ENCODE data around the gene FGF19. TPM values are rescaled to one million over a fixed set of nuclear protein-coding genes. Genes with fewer than 3 reads are reported as not detected.

FGF19 gene
- total RNA-seq, 2 donors from 2014 or later = not detected

DNA sequence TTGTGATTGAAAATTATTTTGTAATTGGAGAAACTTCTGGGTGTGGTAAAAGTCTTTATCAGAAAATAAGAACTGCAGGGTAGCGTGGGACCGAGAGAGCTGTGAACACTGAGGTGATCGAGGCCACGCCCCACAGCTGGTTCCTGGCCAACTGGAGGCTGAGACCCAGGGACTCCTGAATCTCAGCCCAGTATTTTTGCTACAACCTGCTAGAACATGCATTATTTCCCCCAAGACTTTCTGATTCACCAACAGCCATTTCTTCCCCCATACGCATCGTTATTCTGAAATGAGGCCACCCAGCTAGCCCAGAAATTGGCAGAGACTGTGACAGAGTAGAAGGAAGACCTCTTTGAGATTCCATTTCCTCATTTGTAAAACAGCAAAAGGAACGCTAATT, 3.4 kb upstream of the FGF19 start:
- Mint-ChIP-seq H3K27ac (no peak overlapping the region), H3K36me3 (ENCODE audit: low read depth) (no peaks in the 10 kb centered on the region), H3K27me3 (peaks cover 30% of the 10 kb centered on the region), H3K4me1 (peaks cover 6% of the 10 kb centered on the region), H3K9me3 (no peaks in the 10 kb centered on the region), H3K4me3 (no peak overlapping the region)
- no peak for ATAC-seq (replicated peaks)

DNA sequence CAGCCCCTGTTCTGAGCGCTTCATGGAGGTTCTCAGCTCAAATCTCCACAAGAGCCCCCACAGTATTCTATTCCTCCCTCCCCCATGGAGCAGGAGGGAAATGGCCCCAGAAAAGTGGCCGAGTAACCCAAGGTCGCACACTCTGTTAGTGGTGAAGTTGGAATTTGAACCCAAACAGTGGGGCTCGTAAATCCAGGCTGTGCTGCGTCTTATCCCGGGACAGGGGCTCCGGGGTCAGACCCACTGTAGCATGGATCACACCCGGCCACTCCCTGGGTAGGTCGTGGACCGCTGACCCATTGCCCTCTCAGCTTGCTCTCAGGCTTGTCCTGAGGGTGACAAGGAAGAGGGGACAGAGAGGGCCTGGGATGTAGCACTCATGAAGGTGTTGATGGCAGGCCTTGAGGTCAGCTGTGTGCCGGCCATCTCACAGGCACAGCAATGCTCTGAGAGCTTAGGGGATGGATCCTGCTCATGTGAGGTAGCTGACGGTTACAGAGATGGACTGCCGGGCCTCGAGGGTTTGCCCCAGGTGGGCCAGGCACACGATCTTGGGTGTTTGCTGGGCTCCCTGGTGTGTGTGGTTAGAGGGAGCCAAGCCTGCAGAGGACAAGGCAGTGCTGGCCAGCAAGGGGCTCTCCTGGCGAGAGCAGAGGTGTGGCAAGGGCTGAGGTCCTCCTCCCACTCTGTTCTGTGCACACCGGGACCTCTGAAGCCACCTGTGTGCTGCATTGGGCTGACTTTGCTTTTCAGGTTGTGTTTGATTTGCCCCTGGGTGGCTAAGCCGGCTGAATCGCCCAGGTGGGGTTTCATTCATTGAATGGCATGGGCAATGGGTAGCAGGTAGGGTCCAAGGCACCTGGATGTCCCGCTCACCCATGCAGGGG, 2.3 kb upstream of the FGF19 start:
- Mint-ChIP-seq H3K4me3 (no peak overlapping the region), H3K27me3 (peaks cover 30% of the 10 kb centered on the region), H3K27ac (no peak overlapping the region), H3K36me3 (ENCODE audit: low read depth) (no peaks in the 10 kb centered on the region), H3K4me1 (no peaks in the 10 kb centered on the region), H3K9me3 (no peaks in the 10 kb centered on the region)
- no peak for ATAC-seq (replicated peaks)

DNA sequence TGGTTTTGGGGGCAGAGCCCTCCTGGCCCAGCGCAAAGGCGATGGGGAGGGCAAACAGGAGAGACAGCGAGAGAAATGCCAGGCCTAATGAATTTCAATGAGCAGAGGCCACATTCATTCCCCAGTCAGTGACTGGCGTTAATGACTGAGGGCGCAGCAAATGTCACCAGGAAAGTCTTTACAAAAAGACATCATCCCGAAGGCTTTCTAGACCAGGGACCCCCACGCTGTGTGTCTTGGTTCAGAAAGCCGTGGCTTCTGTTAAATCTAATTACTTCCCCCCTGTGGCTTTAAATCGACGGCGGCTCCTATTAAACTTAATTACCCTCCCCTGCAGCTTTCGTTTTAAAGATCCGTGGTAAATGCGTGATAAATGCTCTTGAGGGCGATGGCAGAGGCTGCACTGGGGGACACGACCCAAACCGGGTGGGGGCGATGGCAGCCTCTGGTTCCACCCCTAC, 1.6 kb upstream of the FGF19 start:
- Mint-ChIP-seq H3K4me1 (no peaks in the 10 kb centered on the region), H3K36me3 (ENCODE audit: low read depth) (no peaks in the 10 kb centered on the region), H3K27me3 (peaks cover 35% of the 10 kb centered on the region), H3K9me3 (no peaks in the 10 kb centered on the region), H3K27ac (no peak overlapping the region), H3K4me3 (no peak overlapping the region)
- ATAC-seq (replicated peaks) = no peak

DNA sequence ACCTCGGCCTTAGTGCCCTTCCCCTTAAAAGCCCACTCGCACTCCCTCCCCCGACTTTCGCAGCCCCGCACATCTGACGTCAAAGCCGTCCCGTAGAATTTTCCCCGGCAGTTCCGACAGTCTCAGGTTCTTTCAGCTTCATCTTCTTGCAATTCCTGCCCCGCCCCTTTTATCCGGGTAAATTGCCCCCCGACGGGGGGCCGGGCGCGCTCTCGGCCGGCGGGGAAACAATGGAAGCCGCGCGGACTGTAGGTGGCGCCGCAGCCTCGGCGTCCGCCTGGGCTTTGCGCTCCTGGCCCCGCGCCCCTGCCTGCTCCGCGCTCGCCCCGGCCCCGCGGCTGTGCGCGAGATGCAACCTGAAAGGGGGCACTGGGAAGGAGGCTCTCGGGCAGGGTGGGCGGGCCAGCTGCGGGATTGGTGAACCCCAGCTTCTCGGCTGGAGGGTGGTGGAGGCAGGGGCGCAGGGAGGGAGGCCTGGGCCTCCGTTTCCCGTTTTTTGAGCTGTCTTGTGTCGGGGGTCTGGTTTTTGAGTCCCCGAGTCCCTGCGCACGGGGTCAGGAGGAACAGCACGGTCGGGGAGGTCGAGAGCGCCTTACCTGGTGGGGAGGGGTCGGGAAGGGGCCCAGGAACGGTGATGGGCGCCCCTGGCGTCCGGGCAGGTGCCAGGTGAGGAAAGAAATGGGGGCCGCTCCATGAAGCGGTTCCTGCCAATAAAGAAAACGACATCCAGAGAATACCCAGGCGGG, 859 bp upstream of the FGF19 start:
- Mint-ChIP-seq H3K9me3 (no peaks in the 10 kb centered on the region), H3K36me3 (ENCODE audit: low read depth) (no peaks in the 10 kb centered on the region), H3K4me3 (no peak overlapping the region), H3K4me1 (no peaks in the 10 kb centered on the region), H3K27ac (no peak overlapping the region), H3K27me3 (peaks cover 39% of the 10 kb centered on the region)
- no peak for ATAC-seq (replicated peaks)

DNA sequence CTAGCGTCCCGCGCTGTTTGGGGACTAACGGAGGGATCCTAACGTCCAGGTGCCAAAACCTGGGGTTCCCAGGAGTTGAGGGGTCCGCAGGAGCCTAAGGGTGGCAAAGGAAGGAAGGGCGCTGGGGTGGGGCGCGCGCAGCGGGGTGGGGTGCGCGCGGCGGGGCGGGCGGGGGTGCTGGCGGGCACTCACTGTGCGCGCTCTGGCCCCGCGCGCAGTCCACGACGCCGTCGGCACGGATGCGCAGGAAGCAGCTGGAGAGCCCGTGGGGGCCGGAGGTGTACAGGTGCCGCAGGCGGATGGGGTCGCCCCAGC, 412 bp downstream of the FGF19 start:
- H3K4me3 Mint-ChIP-seq = no peak overlapping the region
- ATAC-seq (replicated peaks) = no peak
- H3K27ac Mint-ChIP-seq = no peak overlapping the region
- peaks cover 45% of the 10 kb centered on the region for H3K27me3 Mint-ChIP-seq
- H3K4me1 Mint-ChIP-seq = no peaks in the 10 kb centered on the region
- no peaks in the 10 kb centered on the region for H3K36me3 Mint-ChIP-seq (ENCODE audit: low read depth)
- no peaks in the 10 kb centered on the region for H3K9me3 Mint-ChIP-seq

DNA sequence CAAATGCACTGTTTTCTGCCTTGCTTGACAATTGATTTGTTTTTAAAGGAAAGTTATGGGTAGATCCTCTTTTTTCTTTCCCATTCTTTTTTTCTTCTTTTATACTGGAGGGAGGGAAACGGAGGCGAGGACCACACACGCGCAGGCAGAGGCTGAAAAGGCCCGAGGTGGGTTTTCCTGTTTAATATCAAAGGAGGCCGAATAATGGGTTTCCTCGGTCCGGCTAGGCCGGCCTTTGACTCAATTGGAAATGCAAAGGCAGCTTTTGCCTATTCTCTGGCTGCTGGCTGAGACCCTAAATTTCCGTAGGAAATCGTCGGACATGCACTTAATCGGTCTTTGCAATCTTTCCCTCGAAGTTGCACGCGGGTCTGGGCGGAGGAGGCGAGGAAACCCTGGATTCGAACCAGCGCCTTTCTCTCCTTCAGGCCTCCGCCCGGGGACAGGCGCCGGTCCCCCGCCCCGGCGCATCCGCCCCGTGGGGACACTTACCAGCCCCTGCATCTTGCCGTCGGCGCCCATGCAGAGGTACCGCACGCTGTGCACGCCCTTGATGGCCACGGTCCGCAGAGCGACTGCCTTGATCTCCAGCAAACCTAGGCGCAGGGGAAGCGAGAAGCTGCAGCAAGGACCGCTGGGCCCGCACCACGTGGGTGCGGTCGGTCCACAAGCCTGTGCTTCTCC, 911 bp downstream of the FGF19 start:
- Mint-ChIP-seq H3K4me3 (no peak overlapping the region), H3K27ac (no peak overlapping the region), H3K4me1 (no peaks in the 10 kb centered on the region), H3K27me3 (peaks cover 45% of the 10 kb centered on the region), H3K9me3 (no peaks in the 10 kb centered on the region), H3K36me3 (ENCODE audit: low read depth) (no peaks in the 10 kb centered on the region)
- ATAC-seq (replicated peaks) = no peak

DNA sequence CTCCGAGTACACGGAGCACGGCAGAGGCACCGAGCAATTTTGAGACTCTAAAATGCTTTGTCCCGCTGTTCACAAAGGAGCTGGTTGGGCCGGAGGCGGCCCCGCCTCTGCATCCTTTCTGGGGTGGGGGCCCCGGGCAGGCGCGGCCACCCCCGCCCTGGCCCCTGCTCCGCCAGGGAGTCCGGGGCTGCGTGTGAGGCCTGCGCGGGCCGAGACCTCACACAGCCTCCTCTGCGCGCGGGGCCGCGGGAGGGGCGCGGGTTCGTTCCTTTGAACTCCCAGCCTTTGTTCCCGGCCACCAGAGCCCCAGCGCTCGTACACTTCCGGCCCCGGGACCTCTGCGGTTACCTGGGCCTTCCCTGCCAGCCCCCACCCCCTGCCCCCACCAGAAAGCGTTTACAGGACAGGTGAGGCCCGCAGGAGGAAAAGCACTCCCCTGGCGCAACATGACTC, 1.6 kb downstream of the FGF19 start:
- Mint-ChIP-seq H3K27ac (no peak overlapping the region), H3K36me3 (ENCODE audit: low read depth) (no peaks in the 10 kb centered on the region), H3K27me3 (peaks cover 43% of the 10 kb centered on the region), H3K4me3 (no peak overlapping the region), H3K9me3 (no peaks in the 10 kb centered on the region), H3K4me1 (no peaks in the 10 kb centered on the region)
- ATAC-seq (replicated peaks) = no peak

DNA sequence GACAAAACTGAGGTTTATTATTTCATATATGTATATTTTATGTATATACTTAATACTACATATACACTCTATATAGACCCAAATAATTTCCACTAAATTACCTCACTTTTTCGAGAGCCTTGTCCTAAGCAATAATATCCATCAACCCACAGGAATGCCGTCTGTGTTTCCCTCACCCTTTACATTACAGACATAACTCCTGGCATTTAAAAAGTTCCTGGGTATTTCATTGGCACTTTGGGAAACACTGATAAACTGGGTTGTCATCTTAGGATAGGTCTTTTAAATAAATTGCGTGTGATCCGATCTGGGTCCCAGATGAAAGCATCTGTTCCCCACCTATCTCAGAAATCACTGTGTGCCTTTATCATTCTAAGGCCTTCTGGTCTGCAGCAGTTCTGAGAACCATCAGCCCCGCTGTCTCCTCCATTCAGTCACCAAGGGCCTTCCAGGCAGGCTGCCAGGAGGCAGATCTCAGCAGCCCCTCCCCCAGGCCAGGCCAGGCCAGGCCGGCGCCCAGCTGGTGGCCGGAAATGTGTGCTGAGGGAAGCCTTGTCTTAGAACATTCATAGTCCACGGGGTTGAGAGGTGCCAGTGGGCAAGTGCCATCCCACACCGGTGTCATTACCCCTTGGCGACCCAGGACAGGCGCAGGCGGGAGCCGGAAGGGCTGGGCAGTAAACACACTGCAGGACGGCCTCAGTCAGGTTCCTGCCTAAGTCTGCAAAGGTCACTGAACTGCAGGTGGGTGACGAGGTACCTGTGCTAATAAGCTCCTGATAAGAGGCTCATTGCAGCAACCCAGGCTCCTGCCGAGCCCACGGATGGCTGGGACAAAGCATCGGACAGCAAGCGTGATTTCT, 3.3 kb downstream of the FGF19 start:
- no peaks in the 10 kb centered on the region for H3K36me3 Mint-ChIP-seq (ENCODE audit: low read depth)
- H3K9me3 Mint-ChIP-seq = no peaks in the 10 kb centered on the region
- peaks cover 34% of the 10 kb centered on the region for H3K27me3 Mint-ChIP-seq
- ATAC-seq (replicated peaks) = no peak
- H3K4me1 Mint-ChIP-seq = no peaks in the 10 kb centered on the region
- H3K4me3 Mint-ChIP-seq = no peak overlapping the region
- H3K27ac Mint-ChIP-seq = no peak overlapping the region

DNA sequence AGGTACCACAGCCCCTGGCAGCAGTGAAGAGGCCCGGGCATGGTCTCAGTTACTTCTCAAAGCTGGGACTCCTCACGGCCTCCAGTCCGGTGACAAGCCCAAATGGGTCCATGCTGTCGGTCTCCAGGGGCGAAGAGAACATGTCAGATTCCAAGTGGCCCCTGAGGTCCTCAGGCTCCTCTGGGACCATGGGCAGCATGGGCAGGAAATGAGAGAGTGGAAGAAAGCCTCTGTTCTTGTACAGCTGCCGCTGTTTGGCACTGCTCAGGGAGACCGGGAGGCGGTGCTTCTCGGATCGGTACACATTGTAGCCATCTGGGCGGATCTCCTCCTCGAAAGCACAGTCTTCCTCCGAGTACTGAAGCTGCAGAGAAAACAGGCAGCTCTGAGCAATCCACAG, 4.6 kb downstream of the FGF19 start:
- no peaks in the 10 kb centered on the region for H3K4me1 Mint-ChIP-seq
- H3K4me3 Mint-ChIP-seq = no peak overlapping the region
- H3K27me3 Mint-ChIP-seq = peaks cover 32% of the 10 kb centered on the region
- no peaks in the 10 kb centered on the region for H3K9me3 Mint-ChIP-seq
- no peaks in the 10 kb centered on the region for H3K36me3 Mint-ChIP-seq (ENCODE audit: low read depth)
- ATAC-seq (replicated peaks) = no peak
- H3K27ac Mint-ChIP-seq = no peak overlapping the region

DNA sequence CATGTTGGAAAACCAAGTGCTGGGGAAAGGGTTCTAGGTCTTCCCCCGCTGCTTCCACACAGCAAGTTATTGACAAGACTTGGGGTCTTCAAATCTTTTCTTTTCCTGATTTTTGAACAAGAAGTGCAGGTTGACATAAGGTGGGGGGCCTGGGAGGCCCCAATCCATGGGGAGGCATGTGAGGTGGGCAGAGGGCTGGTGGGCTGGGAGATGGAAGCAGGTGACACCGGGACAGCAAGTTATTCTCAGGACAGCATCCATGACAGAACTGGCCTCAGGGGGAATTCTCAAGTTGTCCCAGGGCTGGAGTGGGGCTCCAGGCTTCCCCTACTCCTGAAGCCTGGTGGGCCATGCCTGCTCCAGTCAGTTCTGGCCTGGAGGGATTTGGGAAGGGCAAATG, 5.5 kb downstream of the FGF19 start:
- Mint-ChIP-seq H3K4me3 (no peak overlapping the region), H3K4me1 (no peaks in the 10 kb centered on the region), H3K27ac (no peak overlapping the region), H3K9me3 (no peaks in the 10 kb centered on the region), H3K27me3 (peaks cover 39% of the 10 kb centered on the region), H3K36me3 (ENCODE audit: low read depth) (no peaks in the 10 kb centered on the region)
- no peak for ATAC-seq (replicated peaks)

DNA sequence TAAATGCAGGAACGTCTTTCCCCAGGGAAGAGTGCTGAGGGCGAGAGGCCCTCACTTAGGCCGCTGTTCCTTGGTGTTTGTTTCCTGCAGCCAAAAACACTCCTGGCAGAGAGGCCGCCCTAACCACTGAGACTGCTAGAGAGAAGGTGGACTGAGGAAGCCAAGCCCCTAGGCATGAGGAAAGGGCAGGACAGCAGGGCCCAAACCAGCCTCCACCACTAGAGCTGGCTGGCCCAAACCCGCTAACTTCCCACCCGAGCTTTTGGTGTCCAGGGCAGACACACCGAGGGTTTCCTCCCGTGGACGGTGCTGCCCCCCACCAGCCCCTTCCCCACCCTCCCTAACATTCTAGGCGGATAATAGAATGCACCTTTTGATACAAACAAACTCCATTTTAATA, 6.0 kb downstream of the FGF19 start:
- H3K4me1 Mint-ChIP-seq = no peaks in the 10 kb centered on the region
- no peak overlapping the region for H3K27ac Mint-ChIP-seq
- no peak for ATAC-seq (replicated peaks)
- no peaks in the 10 kb centered on the region for H3K9me3 Mint-ChIP-seq
- no peak overlapping the region for H3K4me3 Mint-ChIP-seq
- no peaks in the 10 kb centered on the region for H3K36me3 Mint-ChIP-seq (ENCODE audit: low read depth)
- H3K27me3 Mint-ChIP-seq = peaks cover 36% of the 10 kb centered on the region

DNA sequence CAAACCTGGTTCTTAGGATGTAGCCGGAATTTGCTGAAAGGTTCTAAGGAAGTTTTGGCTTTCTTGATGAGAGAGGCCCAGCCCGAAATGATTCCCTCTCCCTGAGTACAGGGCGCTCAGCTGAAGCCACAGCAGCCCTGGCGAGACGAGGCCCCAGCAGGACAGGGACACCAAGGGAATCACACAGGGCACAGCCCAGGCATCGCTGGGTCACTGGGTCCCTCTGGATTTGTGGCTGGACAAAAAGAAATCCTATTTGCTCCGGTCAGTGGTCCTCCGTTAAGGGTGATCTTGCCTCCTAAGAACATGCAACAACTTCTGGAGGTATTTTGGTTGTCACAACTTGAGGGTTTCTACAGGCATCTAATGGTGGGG, 6.4 kb downstream of the FGF19 start:
- Mint-ChIP-seq H3K27me3 (peaks cover 36% of the 10 kb centered on the region), H3K4me3 (no peak overlapping the region), H3K4me1 (no peaks in the 10 kb centered on the region), H3K27ac (no peak overlapping the region), H3K9me3 (no peaks in the 10 kb centered on the region), H3K36me3 (ENCODE audit: low read depth) (no peaks in the 10 kb centered on the region)
- no peak for ATAC-seq (replicated peaks)

DNA sequence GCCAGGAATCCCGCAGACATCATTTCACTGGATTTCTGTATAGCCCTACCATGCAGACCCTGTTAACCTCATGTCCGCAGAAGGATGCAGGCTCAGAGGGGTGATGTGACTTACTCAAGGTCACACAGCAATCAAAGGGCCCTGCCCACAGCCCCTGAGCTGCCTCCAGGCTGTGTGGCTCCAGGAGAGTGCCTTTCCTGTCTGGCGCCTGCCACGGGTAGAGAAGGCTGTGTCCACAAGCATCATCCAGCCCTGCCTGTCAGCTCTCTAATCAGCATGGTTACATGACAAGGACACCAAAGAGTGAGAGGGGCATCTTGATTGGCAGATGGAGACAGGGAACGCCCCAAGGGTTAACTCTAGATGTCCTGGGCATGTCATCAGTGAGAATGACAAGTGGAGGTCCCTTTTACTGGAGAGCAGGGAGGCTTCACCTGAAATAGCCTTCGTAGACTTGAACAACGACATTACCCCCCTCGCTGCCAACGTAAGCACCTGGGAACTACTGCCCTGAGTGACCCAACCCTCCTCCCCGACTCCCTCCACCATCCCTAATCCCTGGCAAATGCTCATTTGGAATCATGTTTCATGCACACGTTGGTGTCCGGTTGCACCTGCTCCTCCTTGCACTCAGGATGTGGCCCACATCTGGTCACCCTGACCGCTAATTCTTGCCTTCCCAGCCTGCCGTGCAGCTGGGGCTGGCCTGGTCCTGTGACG, 6.9 kb downstream of the FGF19 start:
- H3K4me3 Mint-ChIP-seq = no peak overlapping the region
- H3K27ac Mint-ChIP-seq = no peak overlapping the region
- no peaks in the 10 kb centered on the region for H3K9me3 Mint-ChIP-seq
- H3K4me1 Mint-ChIP-seq = no peaks in the 10 kb centered on the region
- ATAC-seq (replicated peaks) = no peak
- no peaks in the 10 kb centered on the region for H3K36me3 Mint-ChIP-seq (ENCODE audit: low read depth)
- peaks cover 40% of the 10 kb centered on the region for H3K27me3 Mint-ChIP-seq
